K562 (cell line): ENCODE results near the gene RPL10A. TPM values are rescaled to one million over a fixed set of nuclear protein-coding genes. Genes with fewer than 3 reads are reported as not detected.

ENCODE experiments used
- BRCA1 ChIP-seq, 2 experiments: fragments of 450-650 bp in 1 of 2; sonication (generic) in 1 of 2; formaldehyde crosslinking in 1 of 2; IDR thresholded peaks; 2 replicates each; pipeline versions ENCODE4 v1.5.0 to v1.6.1; 2017 to 2020; ENCODE audit warnings: mild to moderate bottlenecking in 1 of 2, missing genetic modification reagents in 1 of 2
- CBX8 ChIP-seq: fragments of 200-600 bp; sonication (generic); IDR thresholded peaks from 2 replicates; pipeline ENCODE4 v1.6.1; 2012; ENCODE audit warnings: borderline replicate concordance, mixed run types, low read depth, mild to moderate bottlenecking, moderate library complexity, mixed read lengths, low read length, control low read depth, inconsistent platforms; ENCODE audit not compliant: poor library complexity, severe bottlenecking; ENCODE audit errors: extremely low read depth
- CEBPB ChIP-seq: fragments of 450-650 bp; IDR thresholded peaks from 2 replicates; pipeline ENCODE4 v1.6.1; 2016; ENCODE audit warnings: missing genetic modification characterization, missing compliant biosample characterization
- CGGBP1 ChIP-seq: fragments of 250-450 bp; sonication (Bioruptor Pico); IDR thresholded peaks from 2 replicates; pipeline ENCODE4 v1.9.0; 2021; ENCODE audit warnings: mild to moderate bottlenecking
- CREB3 ChIP-seq: fragments of 450-650 bp; conservative IDR thresholded peaks from 2 replicates; pipeline ENCODE4 v1.6.1; 2016; ENCODE audit warnings: missing genetic modification characterization, low read depth, mild to moderate bottlenecking, missing compliant biosample characterization, moderate library complexity
- EHMT2 ChIP-seq: fragments of 450-650 bp; IDR thresholded peaks from 2 replicates; pipeline ENCODE4 v1.6.1; 2018; ENCODE audit warnings: antibody characterized with exemption
- GATAD2A ChIP-seq: fragments of 450-650 bp; IDR thresholded peaks from 2 replicates; pipeline ENCODE4 v1.6.1; 2017
- LEF1 ChIP-seq: fragments of 450-650 bp; IDR thresholded peaks from 2 replicates; pipeline ENCODE4 v1.6.1; 2016; ENCODE audit warnings: mild to moderate bottlenecking
- MYC ChIP-seq, 2 experiments: fragments of 250-450 bp in 1 of 2; sonication (Bioruptor Pico) in 1 of 2; IDR thresholded peaks; 2 replicates each; pipeline versions ENCODE4 v1.5.1 to v1.6.1; 2012 to 2021; ENCODE audit warnings: low read depth in 2 of 2, borderline replicate concordance in 1 of 2, improper control_type of control experiment in 1 of 2, low read length in 1 of 2, mild to moderate bottlenecking in 1 of 2, moderate library complexity in 1 of 2
- NCOA4 ChIP-seq: fragments of 450-650 bp; IDR thresholded peaks from 2 replicates; pipeline ENCODE4 v1.6.1; 2018; ENCODE audit warnings: mild to moderate bottlenecking; ENCODE audit not compliant: partially characterized antibody
- PYGO2 ChIP-seq: fragments of 450-650 bp; IDR thresholded peaks from 2 replicates; pipeline ENCODE4 v1.6.1; 2016; ENCODE audit warnings: mild to moderate bottlenecking, missing genetic modification characterization, moderate library complexity, missing compliant biosample characterization
- ZNF124 ChIP-seq: sonication (generic); formaldehyde crosslinking; IDR thresholded peaks from 2 replicates; pipeline ENCODE4 v1.8.1; 2022; ENCODE audit warnings: missing genetic modification reagents
- ZNF175 ChIP-seq: fragments of 200-800 bp; sonication (Bioruptor generic); IDR thresholded peaks from 2 replicates; pipeline ENCODE4 v1.6.1; 2016; ENCODE audit warnings: low read depth, mild to moderate bottlenecking, missing genetic modification characterization, missing compliant biosample characterization
- ZNF324 ChIP-seq: fragments of 250-450 bp; sonication (Bioruptor Pico); IDR thresholded peaks from 2 replicates; pipeline ENCODE4 v1.4.0; 2020; ENCODE audit warnings: mild to moderate bottlenecking
- ZNF589 ChIP-seq: fragments of 200-800 bp; sonication (Bioruptor generic); IDR thresholded peaks from 2 replicates; pipeline ENCODE4 v1.6.1; 2016; ENCODE audit warnings: low read depth, missing genetic modification characterization, missing compliant biosample characterization
- polyA plus RNA-seq, 8 experiments: library from polyadenylated mRNA; depleted of rRNA in 4 of 8; stranded (reverse) in 5 of 8; unstranded in 3 of 8; fragments of >200 nt; fragmentation: Nextera tagmentation in 2 of 8; fragmentation: Illumina TruSeq in 1 of 8; extraction: Ambion mirVana in 2 of 8; extraction: Trizol in 1 of 8; gene quantifications; 2 replicates each; pipeline versions ENCODE4 v1.2.1 to v1.2.3, GENCODE V29; 2011 to 2014; ENCODE audit warnings: inconsistent platforms in 1 of 8, missing spikeins in 1 of 8
- total RNA-seq, 7 experiments: library from RNA; depleted of rRNA in 6 of 7; stranded (reverse); fragments of >200 nt in 6 of 7; fragmentation: Illumina TruSeq in 2 of 7; extraction: Trizol in 2 of 7; gene quantifications; 2 replicates each; pipeline versions ENCODE4 v1.2.1 to v1.2.3, GENCODE V29; 2011 to 2021; ENCODE audit warnings: low replicate concordance in 1 of 7
- TF ChIP-seq, protein P1 (sequence below): sonication (generic); formaldehyde crosslinking; IDR thresholded peaks from 2 replicates; pipeline ENCODE4 v1.9.0; 2022; ENCODE audit warnings: mild to moderate bottlenecking, missing genetic modification reagents
- TF ChIP-seq, protein P2 (sequence below): fragments of 450-650 bp; IDR thresholded peaks from 2 replicates; pipeline ENCODE4 v1.6.1; 2016; ENCODE audit warnings: low read depth

The RPL10A gene
- total and polyA plus RNA-seq, 9 of the 15 experiments (the other 6 are each of a cell fraction or from before 2014, with no cell fraction given), result 1,589 to 3,237 (median 2,116) TPM

DNA sequence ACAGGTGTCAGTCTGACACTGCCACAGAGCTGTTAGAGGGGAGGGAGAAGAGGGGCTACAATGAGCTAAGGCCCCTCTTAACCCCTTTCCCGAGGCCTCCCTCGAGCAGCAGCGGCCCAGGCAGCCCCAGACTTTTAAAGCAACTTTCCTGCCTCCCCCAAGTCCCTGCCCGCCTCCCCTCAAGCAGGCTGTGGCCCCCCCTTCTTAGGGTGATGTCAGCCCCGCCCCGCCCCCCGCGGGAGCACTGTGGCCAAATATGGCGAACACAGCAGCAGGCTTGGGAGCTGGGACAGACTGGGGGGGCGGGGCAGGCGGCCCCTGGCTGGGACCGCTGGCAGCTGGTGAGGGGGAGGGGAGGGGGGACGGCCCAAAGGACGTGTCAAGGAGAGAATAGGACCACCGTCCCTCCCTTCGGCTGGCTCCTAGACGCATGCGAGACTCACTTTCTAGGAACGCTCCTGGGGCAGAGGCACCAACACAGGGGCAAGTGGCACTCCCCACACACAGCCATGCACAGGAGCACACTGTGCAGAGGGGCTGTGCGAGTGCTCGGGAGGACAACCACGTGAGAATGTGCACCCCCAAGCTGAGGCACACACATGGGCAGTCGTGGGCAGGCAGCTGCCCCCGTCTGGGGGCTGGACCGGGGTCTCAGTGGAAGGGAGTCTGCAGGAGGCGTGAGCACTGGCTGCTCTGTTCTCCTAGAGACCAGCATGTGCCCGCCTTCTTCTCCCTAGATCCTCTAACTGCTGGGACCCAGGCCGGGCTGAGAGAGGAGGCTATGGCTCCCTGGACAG, 22.0 kb downstream of the RPL10A start (continued):
- no peak for TF ChIP-seq BRCA1 (IDR thresholded peaks at IDR 0.05)
- no peak for TF ChIP-seq BRCA1 (CRISPR knock-in tag; IDR thresholded peaks at IDR 0.05)
- TF ChIP-seq, protein P1, sequence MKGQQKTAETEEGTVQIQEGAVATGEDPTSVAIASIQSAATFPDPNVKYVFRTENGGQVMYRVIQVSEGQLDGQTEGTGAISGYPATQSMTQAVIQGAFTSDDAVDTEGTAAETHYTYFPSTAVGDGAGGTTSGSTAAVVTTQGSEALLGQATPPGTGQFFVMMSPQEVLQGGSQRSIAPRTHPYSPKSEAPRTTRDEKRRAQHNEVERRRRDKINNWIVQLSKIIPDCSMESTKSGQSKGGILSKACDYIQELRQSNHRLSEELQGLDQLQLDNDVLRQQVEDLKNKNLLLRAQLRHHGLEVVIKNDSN, result no peak
- TF ChIP-seq ZNF589 (CRISPR knock-in tag), result peak; percentile 73; the same call in 1 of the 2 replicates
- no peak for TF ChIP-seq NCOA4
- TF ChIP-seq LEF1, result no peak
- no peak for TF ChIP-seq ZNF324
- TF ChIP-seq CBX8, result no peak
- TF ChIP-seq ZNF175 (CRISPR knock-in tag), result peak; percentile 88
- no peak for TF ChIP-seq PYGO2 (tag)
- TF ChIP-seq ZNF124, result no peak
- no peak for TF ChIP-seq CREB3 (tag)
- TF ChIP-seq GATAD2A, result no peak
- no peak for TF ChIP-seq CEBPB (tag)
- TF ChIP-seq, protein P2, sequence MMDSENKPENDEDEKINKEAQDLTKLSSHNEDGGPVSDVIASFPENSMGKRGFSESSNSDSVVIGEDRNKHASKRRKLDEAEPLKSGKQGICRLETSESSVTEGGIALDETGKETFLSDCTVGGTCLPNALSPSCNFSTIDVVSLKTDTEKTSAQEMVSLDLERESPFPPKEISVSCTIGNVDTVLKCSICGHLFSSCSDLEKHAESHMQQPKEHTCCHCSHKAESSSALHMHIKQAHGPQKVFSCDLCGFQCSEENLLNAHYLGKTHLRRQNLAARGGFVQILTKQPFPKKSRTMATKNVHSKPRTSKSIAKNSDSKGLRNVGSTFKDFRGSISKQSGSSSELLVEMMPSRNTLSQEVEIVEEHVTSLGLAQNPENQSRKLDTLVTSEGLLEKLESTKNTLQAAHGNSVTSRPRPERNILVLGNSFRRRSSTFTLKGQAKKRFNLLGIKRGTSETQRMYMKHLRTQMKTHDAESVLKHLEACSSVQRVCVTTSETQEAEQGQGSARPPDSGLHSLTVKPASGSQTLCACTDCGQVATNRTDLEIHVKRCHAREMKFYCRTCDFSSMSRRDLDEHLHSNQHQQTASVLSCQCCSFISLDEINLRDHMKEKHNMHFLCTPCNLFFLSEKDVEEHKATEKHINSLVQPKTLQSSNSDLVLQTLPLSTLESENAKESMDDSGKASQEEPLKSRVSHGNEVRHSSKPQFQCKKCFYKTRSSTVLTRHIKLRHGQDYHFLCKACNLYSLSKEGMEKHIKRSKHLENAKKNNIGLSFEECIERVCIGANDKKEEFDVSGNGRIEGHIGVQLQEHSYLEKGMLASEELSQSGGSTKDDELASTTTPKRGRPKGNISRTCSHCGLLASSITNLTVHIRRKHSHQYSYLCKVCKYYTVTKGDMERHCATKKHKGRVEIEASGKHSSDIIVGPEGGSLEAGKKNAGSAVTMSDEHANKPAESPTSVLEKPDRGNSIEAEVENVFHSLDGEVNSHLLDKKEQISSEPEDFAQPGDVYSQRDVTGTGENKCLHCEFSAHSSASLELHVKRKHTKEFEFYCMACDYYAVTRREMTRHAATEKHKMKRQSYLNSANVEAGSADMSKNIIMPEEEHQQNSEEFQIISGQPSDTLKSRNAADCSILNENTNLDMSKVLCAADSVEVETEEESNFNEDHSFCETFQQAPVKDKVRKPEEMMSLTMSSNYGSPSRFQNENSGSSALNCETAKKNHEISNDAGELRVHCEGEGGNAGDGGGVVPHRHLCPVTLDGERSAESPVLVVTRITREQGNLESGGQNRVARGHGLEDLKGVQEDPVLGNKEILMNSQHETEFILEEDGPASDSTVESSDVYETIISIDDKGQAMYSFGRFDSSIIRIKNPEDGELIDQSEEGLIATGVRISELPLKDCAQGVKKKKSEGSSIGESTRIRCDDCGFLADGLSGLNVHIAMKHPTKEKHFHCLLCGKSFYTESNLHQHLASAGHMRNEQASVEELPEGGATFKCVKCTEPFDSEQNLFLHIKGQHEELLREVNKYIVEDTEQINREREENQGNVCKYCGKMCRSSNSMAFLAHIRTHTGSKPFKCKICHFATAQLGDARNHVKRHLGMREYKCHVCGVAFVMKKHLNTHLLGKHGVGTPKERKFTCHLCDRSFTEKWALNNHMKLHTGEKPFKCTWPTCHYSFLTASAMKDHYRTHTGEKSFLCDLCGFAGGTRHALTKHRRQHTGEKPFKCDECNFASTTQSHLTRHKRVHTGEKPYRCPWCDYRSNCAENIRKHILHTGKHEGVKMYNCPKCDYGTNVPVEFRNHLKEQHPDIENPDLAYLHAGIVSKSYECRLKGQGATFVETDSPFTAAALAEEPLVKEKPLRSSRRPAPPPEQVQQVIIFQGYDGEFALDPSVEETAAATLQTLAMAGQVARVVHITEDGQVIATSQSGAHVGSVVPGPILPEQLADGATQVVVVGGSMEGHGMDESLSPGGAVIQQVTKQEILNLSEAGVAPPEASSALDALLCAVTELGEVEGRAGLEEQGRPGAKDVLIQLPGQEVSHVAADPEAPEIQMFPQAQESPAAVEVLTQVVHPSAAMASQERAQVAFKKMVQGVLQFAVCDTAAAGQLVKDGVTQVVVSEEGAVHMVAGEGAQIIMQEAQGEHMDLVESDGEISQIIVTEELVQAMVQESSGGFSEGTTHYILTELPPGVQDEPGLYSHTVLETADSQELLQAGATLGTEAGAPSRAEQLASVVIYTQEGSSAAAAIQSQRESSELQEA, result no peak
- TF ChIP-seq CGGBP1 (CRISPR knock-in tag), result no peak
- no peak for TF ChIP-seq EHMT2
- 0 out of 2 replicates have a peak, but pooled peaks have one; percentile 20 for TF ChIP-seq MYC (IDR thresholded peaks at IDR 0.05; ENCODE audit: low read depth, low read length)
- TF ChIP-seq MYC (CRISPR knock-in tag; IDR thresholded peaks at IDR 0.05; ENCODE audit: borderline replicate concordance, low read depth), result 0 out of 2 replicates have a peak, but pooled peaks have one; percentile 31
